Right lobe of liver (tissue), 4 donors: Measurements from ENCODE around the gene GOLPH3L.
"Not testable (repeated sequence)": the region's sequence is repeated elsewhere in the genome, so short reads cannot be mapped to it uniquely, and the experiment has no call there.

Experiments
- CTCF ChIP-seq, 4 donors: fragments of 200-600 bp in 3 of 4; fragments of 450-650 bp in 1 of 4; IDR thresholded peaks; one replicate each; pipeline versions ENCODE4 v1.5.1 to v1.8.0; 2016 to 2022; ENCODE audit warnings: antibody characterized with exemption in 4 of 4, mild to moderate bottlenecking in 2 of 4
- POLR2A ChIP-seq: fragments of 450-650 bp; IDR thresholded peaks from one replicate; pipeline ENCODE4 v1.6.1; 2017; ENCODE audit warnings: antibody characterized with exemption, mild to moderate bottlenecking
- donor health status: DM: no; HTN: no; CAD: no.
- donor health status: DM: no; HTN: no; CAD: no.
- donor health status: DM: no; HTN: yes; CAD: no.

- not testable (repeated sequence) for TF ChIP-seq POLR2A; CTCF (IDR thresholded peaks at IDR 0.05)
Measured at GRCh38 chr1:150624134-150624533, 72.8 kb downstream of the GOLPH3L start.
